Measurements from ENCODE around the gene LAMA2.

Gene LAMA2

GRCh38 chr6:128886706-128887105 lies 3.8 kb downstream of the LAMA2 start:
- ATAC-seq (no peak), DNase-seq (no peak)
- Mint-ChIP-seq H3K27me3 (peaks cover 26% of the 10 kb centered on the region), H3K4me1 (peaks cover 10% of the 10 kb centered on the region), H3K9me3 (no peaks in the 10 kb centered on the region), H3K4me3 (no peak overlapping the region), H3K27ac (no peak overlapping the region)

- Mint-ChIP-seq H3K9me3 (no peaks in the 10 kb centered on the region), H3K4me1 (no peaks in the 10 kb centered on the region), H3K27me3 (peaks cover 8% of the 10 kb centered on the region), H3K4me3 (no peak overlapping the region), H3K27ac (no peak overlapping the region)
- ATAC-seq = no peak
- DNase-seq = no peak
Observed at GRCh38 chr6:128888444-128889175, 5.7 kb downstream of the LAMA2 start.

GRCh38 chr6:128889870-128890269 lies 6.9 kb downstream of the LAMA2 start:
- peaks cover 7% of the 10 kb centered on the region for H3K27me3 Mint-ChIP-seq
- H3K4me1 Mint-ChIP-seq = no peaks in the 10 kb centered on the region
- DNase-seq (no peak), ATAC-seq (no peak)
- H3K9me3 Mint-ChIP-seq = no peaks in the 10 kb centered on the region
- H3K27ac Mint-ChIP-seq = no peak overlapping the region
- H3K4me3 Mint-ChIP-seq = no peak overlapping the region

GRCh38 chr6:128892079-128892478 lies 9.1 kb downstream of the LAMA2 start:
- no peak overlapping the region for H3K27ac Mint-ChIP-seq
- no peaks in the 10 kb centered on the region for H3K4me1 Mint-ChIP-seq
- no peak for ATAC-seq
- H3K9me3 Mint-ChIP-seq = no peaks in the 10 kb centered on the region
- no peak overlapping the region for H3K4me3 Mint-ChIP-seq
- no peaks in the 10 kb centered on the region for H3K27me3 Mint-ChIP-seq
- no peak for DNase-seq

GRCh38 chr6:128899341-128900050 lies 16.6 kb downstream of the LAMA2 start:
- DNase-seq (no peak), ATAC-seq (no peak)
- Mint-ChIP-seq H3K4me1 (no peaks in the 10 kb centered on the region), H3K9me3 (no peaks in the 10 kb centered on the region), H3K4me3 (no peak overlapping the region), H3K27me3 (no peaks in the 10 kb centered on the region), H3K27ac (no peak overlapping the region)

- Mint-ChIP-seq H3K27me3 (no peaks in the 10 kb centered on the region), H3K4me3 (no peak overlapping the region), H3K9me3 (no peaks in the 10 kb centered on the region), H3K27ac (no peak overlapping the region), H3K4me1 (no peaks in the 10 kb centered on the region)
- ATAC-seq (no peak), DNase-seq (no peak)
Observed at GRCh38 chr6:128903715-128904114, 20.8 kb downstream of the LAMA2 start.

GRCh38 chr6:128914051-128914450 lies 31.1 kb downstream of the LAMA2 start:
- ATAC-seq (no peak), DNase-seq (no peak)
- peaks cover 8% of the 10 kb centered on the region for H3K27me3 Mint-ChIP-seq
- H3K27ac Mint-ChIP-seq = no peak overlapping the region
- no peak overlapping the region for H3K4me3 Mint-ChIP-seq
- no peaks in the 10 kb centered on the region for H3K9me3 Mint-ChIP-seq
- H3K4me1 Mint-ChIP-seq = no peaks in the 10 kb centered on the region

GRCh38 chr6:128918886-128919285 lies 35.9 kb downstream of the LAMA2 start:
- DNase-seq (no peak), ATAC-seq (no peak)
- no peak overlapping the region for H3K4me3 Mint-ChIP-seq
- no peaks in the 10 kb centered on the region for H3K9me3 Mint-ChIP-seq
- H3K4me1 Mint-ChIP-seq = no peaks in the 10 kb centered on the region
- H3K27me3 Mint-ChIP-seq = no peaks in the 10 kb centered on the region
- no peak overlapping the region for H3K27ac Mint-ChIP-seq

- ATAC-seq (no peak), DNase-seq (no peak)
- H3K4me3 Mint-ChIP-seq = no peak overlapping the region
- H3K27me3 Mint-ChIP-seq = no peaks in the 10 kb centered on the region
- H3K27ac Mint-ChIP-seq = no peak overlapping the region
- H3K4me1 Mint-ChIP-seq = no peaks in the 10 kb centered on the region
- H3K9me3 Mint-ChIP-seq = no peaks in the 10 kb centered on the region
Observed at GRCh38 chr6:128919412-128920180, 36.7 kb downstream of the LAMA2 start.

GRCh38 chr6:128925765-128926164 lies 42.8 kb downstream of the LAMA2 start:
- Mint-ChIP-seq H3K27ac (no peak overlapping the region), H3K4me3 (no peak overlapping the region), H3K27me3 (peaks cover 21% of the 10 kb centered on the region), H3K4me1 (no peaks in the 10 kb centered on the region), H3K9me3 (no peaks in the 10 kb centered on the region)
- no peak for DNase-seq
- no peak for ATAC-seq

GRCh38 chr6:128929869-128930268 lies 46.9 kb downstream of the LAMA2 start:
- no peak overlapping the region for H3K4me3 Mint-ChIP-seq
- no peak overlapping the region for H3K27ac Mint-ChIP-seq
- H3K4me1 Mint-ChIP-seq = no peaks in the 10 kb centered on the region
- H3K27me3 Mint-ChIP-seq = peaks cover 24% of the 10 kb centered on the region
- DNase-seq = no peak
- H3K9me3 Mint-ChIP-seq = no peaks in the 10 kb centered on the region
- ATAC-seq = peak; percentile 12

GRCh38 chr6:128930321-128930720 lies 47.4 kb downstream of the LAMA2 start:
- no peaks in the 10 kb centered on the region for H3K9me3 Mint-ChIP-seq
- ATAC-seq = no peak

GRCh38 chr6:128932061-128932460 lies 49.1 kb downstream of the LAMA2 start:
- ATAC-seq = no peak
- H3K9me3 Mint-ChIP-seq = no peaks in the 10 kb centered on the region
- H3K4me1 Mint-ChIP-seq = no peaks in the 10 kb centered on the region
- no peak overlapping the region for H3K27ac Mint-ChIP-seq
- DNase-seq = no peak
- H3K27me3 Mint-ChIP-seq = peaks cover 24% of the 10 kb centered on the region
- no peak overlapping the region for H3K4me3 Mint-ChIP-seq

More at GRCh38 chr6:128930321-128930720, 47.4 kb downstream of the LAMA2 start:
- no peaks in the 10 kb centered on the region for H3K4me1 Mint-ChIP-seq
- DNase-seq = no peak
- H3K27me3 Mint-ChIP-seq = peaks cover 24% of the 10 kb centered on the region
- H3K27ac Mint-ChIP-seq = no peak overlapping the region
- no peak overlapping the region for H3K4me3 Mint-ChIP-seq

GRCh38 chr6:128950864-128951263 lies 67.9 kb downstream of the LAMA2 start:
- Mint-ChIP-seq H3K27ac (no peak overlapping the region), H3K9me3 (no peaks in the 10 kb centered on the region), H3K27me3 (no peaks in the 10 kb centered on the region), H3K4me3 (no peak overlapping the region), H3K4me1 (no peaks in the 10 kb centered on the region)
- ATAC-seq (no peak), DNase-seq (no peak)

GRCh38 chr6:128952902-128953301 lies 70.0 kb downstream of the LAMA2 start:
- DNase-seq (no peak), ATAC-seq (no peak)
- no peaks in the 10 kb centered on the region for H3K9me3 Mint-ChIP-seq
- H3K4me1 Mint-ChIP-seq = no peaks in the 10 kb centered on the region
- no peak overlapping the region for H3K27ac Mint-ChIP-seq
- H3K27me3 Mint-ChIP-seq = no peaks in the 10 kb centered on the region
- no peak overlapping the region for H3K4me3 Mint-ChIP-seq
